PC-3 (cell line): ENCODE data around the gene ARMH2.

ENCODE experiments used
- EZH2 ChIP-seq: fragments of 300-600 bp; sonication (generic); IDR thresholded peaks from one replicate; pipeline ENCODE4 v1.6.1; 2017; ENCODE audit warnings: antibody characterized with exemption, mild to moderate bottlenecking, low read length; ENCODE audit not compliant: unreplicated experiment
- TF ChIP-seq, protein P1 (sequence below): fragments of 300-600 bp; sonication (generic); conservative IDR thresholded peaks from 2 replicates; pipeline ENCODE4 v1.5.1; 2017; ENCODE audit warnings: antibody characterized with exemption, low read depth, mild to moderate bottlenecking, low read length

DNA sequence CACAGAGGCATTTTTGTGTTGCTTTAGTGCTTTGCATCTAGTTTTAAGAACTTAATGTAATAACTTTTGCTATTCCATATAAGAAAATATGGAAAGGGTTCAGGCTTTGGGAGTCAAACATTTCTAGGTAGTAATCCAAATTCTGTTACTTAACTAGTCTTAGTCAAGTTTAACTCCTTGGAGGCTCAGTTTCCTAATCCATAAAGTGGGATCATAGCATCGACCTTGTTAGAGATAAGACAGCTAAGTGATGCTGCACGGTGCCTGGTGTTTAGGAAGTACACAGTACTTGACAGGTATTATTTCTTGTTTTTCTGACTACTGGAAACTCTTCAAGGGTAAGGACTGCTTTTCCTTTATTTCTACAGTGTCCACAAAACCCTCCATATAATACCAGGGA lies 24.5 kb upstream of the ARMH2 start:
- TF ChIP-seq, protein P1, sequence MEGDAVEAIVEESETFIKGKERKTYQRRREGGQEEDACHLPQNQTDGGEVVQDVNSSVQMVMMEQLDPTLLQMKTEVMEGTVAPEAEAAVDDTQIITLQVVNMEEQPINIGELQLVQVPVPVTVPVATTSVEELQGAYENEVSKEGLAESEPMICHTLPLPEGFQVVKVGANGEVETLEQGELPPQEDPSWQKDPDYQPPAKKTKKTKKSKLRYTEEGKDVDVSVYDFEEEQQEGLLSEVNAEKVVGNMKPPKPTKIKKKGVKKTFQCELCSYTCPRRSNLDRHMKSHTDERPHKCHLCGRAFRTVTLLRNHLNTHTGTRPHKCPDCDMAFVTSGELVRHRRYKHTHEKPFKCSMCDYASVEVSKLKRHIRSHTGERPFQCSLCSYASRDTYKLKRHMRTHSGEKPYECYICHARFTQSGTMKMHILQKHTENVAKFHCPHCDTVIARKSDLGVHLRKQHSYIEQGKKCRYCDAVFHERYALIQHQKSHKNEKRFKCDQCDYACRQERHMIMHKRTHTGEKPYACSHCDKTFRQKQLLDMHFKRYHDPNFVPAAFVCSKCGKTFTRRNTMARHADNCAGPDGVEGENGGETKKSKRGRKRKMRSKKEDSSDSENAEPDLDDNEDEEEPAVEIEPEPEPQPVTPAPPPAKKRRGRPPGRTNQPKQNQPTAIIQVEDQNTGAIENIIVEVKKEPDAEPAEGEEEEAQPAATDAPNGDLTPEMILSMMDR: no peak
- TF ChIP-seq EZH2: no peak
